Endometrial microvascular endothelial cells (primary cell): Measurements from ENCODE around the gene FAM53A. TPM values are rescaled to one million over a fixed set of nuclear protein-coding genes. Genes with fewer than 3 reads are reported as not detected.
"Not testable (repeated sequence)": the region's sequence is repeated elsewhere in the genome, so short reads cannot be mapped to it uniquely, and the experiment has no call there.

Experiments used
- in situ Hi-C: cut with HindIII; loops from 2 replicates; pipeline ENCODE4 v1.10.0; 2017; ENCODE audit warnings: low sequenced_read_pairs, low pct_unique_long_range_greater_than_20kb; ENCODE audit errors: inconsistent ontology term
- total RNA-seq: library from RNA; depleted of rRNA; stranded (reverse); fragments of >200 nt; gene quantifications from one replicate; pipeline ENCODE4 v1.2.3, GENCODE V29; 2015; ENCODE audit errors: inconsistent ontology term

Gene FAM53A
- total RNA-seq, 1 donor from 2014 or later = 1.6 TPM

DNA sequence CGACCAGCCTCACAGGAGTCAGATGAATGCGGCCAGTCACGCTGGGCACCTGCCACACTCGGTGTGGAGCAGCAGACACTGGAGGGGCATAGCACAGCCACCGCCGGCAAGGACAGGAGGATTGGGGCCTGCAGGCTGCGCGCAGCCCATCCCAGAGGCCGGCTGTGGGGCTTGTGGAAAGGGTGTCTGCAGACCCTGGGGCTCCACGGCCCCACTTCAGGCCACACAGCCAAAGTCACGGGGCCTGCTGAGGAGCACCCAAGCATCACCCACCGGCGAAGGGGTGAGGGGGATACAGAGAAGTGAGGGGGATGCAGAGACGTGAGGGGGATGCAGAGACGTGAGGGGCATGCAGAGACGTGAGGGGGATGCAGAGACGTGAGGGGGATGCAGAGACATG, 70.1 kb downstream of the FAM53A start:
- in situ Hi-C loops = no loop called here

DNA sequence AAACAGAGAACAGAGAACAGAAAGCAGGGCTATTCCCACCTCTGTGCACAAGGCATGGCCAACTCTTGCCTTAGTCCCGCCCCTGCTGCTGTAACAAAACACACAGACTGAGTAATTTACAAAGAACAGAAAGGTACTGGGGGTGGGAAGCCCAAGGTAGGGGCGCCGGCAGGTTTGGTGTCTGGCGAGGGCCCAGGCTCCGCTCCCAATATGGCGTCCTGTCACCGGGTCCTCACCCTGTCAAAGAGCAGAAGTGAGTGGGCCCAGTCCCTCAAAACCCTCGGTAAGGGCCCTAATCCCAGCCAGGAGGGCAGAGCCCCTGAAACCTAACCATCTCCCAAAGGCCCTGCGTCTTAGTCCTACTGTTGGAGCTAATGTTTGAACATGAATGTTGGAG, 71.0 kb downstream of the FAM53A start:
- in situ Hi-C loops = no loop called here

DNA sequence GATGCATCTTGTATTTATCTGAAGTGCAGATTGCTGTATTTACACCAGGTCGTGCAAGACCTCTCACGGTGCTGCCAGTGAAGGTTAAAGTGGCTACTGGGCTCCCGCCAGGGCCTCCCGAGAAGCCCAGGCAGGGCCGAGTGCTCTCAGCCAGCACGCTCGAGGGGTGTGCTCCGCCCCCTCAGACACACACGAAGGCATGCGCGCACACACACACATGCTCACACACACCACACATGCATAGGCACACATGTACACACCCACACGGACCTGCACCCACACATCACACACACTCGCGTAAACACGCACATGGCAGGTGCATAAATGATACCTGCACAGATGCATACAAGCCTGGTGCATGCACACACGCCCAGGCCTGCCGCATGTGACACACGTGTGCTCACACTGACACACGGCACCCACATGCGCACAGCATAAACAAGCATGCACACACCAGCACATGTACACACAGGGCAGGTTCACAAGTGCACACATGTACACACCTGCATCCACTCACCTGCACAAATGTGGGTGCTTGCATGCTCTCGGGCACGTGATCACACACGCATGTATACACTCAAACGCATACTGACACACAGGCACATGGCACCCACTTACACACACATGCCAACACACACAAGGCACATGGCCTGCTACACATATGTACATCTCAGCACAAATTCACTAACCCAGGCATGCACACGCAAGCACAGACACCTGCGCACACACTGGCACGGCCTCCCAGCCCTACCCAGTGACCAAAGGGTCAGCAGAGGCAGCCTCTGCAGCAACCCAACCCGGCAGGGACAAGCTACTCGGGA, 71.6 kb downstream of the FAM53A start:
- in situ Hi-C loops = no loop called here

DNA sequence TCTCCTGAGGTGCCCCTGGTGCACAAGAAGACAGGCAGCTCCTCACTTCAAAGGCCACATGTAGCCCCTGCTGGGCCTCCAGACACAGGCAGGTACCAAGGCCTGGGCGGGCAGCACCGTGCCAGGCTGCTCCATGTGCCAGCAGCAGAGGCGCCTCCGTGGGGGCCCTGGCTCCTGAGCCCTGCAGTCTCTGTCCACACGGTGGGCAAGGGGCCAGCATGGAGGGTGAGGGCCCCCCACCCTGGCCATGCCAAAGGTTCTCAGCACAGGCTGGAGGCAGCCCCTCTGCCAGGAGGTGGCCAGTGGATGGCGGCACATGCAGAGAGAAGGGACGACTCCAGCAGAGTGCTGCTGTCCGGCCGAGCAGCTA, 72.6 kb downstream of the FAM53A start:
- in situ Hi-C loops = no loop called here

DNA sequence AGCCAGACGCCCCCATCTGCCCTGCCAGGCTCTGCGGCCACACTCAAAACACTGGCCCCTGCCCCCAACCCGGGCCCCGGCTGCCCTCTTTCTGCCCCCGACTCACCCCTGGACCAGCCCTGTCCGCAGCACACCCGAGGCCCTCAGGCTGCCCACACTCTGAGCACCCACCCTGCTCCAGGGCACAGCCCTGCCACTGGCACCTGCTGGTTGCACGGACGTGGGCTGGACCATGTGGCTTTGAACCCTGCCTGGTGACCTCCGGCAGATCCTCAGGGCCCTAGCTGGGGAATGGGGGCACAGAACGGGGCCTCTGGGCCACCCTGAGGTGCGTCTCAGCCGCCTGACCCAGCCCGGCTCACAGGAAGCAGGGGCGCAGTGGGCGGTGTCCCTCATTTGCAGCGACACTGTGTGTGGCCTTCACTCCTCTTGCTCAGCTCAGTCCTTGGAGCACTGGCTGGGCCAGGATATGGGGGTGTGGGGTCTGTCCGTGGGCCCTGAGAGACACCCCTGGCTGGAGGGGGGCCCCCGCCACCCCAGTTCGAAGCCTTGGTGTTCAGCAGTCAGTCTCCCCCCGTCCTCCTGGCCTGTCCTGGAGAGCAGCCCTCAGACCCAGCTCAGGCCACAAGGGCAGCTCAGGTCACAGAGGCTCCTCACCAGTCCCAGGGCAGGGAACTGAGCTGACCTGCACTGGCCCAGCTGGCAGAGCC, 73.2 kb downstream of the FAM53A start:
- in situ Hi-C loops = no loop called here

DNA sequence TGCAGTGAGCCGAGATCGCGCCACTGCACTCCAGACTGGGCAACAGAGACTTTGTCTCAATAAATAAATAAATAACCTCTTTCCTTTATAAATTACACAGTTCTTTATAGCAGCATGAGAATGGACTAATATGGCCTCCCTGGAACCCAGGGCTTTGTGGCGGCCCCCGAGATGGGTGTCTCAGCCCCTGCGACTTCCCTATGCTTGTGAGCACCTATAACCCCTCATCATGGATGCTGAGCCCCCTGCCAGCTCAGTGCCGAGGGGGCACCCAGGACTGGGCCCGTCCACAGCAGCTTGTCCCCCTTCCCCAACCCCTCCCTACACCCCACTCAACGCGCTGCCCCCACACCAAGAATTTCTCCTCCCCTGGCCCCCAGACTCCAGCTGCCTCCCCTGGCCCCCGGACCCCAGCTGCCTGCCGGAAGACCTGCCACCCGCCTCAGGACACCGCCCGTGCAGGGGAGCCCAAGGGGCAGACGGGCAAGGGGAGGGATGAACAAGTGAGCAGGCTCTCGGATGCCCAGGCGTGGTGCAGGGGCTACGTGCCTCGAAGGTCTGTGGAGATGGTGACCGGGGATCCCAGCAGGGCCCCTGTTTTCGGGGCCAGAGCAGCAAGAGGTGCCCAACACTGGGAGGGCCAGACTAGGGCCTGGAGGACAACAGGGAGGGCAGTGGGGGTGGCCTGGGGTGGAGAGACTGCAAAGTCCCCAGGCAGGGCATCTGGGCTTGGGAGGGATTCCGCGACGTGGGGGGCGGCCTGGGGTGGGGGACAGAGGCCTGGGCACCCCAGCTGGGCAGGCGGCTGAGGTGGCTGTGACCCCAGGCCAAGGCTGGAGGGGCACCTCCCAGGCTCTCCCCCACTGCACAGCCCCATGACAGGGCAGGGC, 74.0 kb downstream of the FAM53A start:
- in situ Hi-C loops = no loop called here

DNA sequence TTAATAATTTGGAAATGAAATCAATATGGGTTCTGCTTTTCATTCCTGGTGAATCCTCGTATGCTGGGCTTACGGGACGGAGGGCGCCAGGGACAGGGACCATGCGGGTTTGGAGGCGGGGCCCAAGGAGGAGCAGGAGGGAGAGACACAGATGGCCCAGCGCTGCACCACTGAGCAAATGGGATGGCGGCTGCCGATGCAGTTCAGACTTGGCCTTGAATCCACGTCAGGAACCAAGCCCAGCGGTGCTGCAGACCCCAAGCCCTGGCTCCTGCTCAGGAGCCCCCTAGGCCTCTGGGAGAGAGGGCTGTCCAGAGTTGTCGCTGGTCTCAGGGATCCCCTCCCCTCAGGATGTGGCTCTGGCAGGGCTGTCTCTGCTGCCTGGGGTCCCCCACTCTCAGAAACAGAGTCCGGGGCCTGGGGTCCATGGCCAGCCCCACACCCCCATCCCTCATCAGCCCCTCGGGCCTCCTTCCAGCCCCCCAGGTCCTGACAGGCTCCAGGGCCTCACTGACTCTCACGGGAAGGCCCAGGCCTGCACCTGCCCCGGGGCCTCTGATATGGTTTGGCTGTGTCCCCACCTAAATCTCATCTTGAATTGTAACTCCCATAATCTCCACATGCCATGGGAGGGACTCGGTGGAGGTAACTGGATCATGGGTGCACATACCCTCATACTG, 75.2 kb downstream of the FAM53A start:
- in situ Hi-C loops = no loop called here

DNA sequence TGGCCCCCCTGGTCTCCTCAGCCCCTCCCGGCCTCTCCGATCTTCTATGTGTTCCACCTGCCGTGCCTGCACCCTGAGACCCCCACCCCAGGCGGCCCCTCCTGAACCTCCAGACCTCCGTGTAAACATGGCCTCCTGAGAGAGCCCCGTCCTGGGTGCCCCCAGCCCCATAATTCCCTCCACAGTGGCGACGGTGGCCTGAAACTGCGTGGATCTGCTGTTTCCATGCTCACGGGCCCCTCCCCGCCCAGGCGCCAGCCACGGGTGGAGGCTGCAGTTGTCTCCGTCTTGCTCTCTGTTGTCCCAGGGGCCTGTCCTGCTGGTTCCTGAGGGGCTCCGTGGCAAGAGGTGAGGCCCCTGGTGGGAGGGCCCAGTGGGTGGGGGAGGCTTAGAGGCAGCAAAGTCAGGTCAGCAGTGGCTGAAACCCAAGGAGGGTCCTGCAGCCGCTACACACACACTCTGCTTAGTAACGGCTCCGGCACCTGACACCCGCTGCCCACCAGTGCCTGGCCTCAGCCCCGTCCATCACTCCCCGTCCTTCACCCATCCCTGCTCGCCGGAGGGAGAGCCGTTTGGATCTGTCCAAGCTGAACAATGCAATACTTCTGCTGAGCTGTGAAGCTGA, 75.8 kb downstream of the FAM53A start:
- in situ Hi-C loops = no loop called here

DNA sequence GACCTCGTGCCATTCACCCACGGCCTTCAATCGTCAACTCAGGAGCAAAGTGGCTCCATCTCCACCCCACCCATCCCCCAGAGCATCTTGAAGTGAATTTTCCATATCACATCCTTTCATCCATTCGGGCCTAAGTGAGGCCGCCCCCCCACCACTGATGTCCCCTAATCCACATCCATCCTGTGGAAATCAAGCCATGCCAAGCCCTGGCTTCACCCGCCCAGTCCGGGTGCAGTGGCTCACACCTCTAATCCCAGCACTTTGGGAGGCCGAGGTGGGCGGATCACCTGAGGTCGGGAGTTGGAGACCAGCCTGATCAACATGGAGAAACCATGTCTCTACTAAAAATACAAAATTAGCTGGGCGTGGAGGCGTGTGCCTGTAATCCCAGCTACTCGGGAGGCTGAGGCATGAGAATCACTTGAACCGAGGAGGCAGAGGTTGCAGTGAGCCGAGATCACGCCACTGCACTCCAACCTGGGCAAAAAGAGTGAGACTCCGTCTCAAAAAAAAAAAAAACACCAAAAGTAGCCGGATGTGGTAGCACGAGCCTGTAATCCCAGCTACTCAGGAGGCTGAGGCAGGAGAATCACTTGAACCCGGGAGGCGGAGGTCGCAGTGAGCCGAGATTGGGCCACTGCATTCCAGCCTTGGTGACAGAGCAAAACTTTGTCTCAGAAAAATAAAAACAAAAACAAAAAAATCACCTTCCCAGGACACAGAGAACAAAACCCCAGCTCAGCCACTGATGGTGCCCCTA, 76.5 kb downstream of the FAM53A start:
- in situ Hi-C loops = not testable (repeated sequence)

DNA sequence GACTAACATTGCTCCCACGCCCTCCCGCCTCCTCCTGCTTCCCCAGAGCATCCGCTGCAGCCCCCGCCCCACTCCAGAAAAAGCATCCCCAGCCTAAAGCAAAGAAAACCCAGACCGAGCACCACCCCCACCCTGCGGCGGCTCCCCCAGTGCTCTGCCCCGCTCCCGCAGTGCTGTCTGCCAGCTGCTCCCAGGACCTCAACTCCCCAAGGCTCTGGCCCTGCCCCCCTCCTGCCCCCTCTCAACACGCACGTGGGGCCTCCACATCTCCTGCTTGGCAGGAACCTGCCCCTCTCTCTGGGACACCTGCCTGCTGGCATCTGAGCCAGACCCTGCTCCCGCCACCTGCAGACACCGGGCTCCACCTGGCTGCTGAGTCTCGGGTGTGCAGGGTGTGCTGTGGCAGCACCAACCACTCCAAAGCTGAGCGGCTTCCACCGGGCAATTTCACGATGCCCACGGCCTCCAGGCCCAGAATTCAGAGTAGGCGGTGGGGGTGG, 79.4 kb downstream of the FAM53A start:
- in situ Hi-C loops = no loop called here

DNA sequence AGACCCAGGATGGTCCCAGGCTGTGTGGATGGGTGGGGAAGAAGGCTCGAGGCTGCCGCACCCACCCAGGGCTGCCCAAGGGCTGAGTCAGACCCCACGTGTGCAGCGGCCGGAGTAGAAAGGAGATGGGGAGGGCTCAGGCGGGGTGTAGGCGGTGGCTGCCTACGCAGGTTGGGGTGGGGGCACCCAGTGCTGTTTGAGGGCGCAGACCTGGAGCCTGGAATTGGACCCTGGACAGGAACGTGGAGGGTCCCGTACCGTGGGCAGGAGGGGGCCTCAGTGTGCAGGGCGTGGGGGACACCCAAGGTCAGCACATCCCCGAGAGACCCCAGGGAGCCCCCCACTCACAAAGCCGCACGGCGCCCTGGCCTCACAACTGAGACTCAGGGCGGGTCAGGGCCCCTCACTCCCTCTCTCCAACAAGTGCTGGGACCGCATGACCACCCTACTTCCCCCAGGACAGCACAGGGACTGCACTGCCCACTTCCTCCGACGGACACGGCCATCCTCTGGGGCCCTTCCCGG, 79.9 kb downstream of the FAM53A start:
- in situ Hi-C loops = no loop called here

DNA sequence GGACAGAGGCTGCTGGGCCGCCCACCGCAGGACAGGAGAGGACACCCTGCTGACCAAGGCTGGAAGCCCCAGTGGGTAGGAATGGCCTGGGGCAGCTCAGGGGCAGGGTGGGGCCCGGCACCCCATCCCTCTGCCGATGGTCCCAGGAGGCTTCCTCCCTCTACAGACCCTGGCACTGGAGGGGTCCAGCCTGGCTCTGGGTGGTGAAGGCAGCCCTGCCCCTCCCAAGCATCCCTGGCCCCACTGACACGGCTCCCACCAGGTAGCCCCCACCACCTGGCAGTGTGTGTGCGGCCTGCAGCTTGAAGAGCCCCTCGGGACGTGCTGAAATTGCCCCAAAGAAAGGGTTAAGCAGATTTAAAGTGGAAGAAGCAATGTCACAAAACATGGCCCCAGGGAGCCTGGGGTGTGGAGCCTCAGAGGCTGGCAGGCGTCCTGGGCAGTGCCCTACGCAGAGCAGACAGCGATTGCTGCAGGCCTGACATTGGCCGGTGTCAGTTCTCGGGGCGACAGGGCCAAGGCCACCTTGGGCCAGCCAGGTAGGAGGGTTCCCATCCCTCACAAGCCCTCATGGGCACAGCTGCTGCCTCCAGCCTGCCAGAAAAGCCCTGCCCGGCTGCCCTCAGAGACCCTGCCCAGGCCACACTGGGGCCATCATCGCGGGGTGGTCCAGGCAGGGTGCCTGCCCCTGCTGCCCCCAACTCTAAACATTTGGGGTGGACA, 80.5 kb downstream of the FAM53A start:
- in situ Hi-C loops = no loop called here

DNA sequence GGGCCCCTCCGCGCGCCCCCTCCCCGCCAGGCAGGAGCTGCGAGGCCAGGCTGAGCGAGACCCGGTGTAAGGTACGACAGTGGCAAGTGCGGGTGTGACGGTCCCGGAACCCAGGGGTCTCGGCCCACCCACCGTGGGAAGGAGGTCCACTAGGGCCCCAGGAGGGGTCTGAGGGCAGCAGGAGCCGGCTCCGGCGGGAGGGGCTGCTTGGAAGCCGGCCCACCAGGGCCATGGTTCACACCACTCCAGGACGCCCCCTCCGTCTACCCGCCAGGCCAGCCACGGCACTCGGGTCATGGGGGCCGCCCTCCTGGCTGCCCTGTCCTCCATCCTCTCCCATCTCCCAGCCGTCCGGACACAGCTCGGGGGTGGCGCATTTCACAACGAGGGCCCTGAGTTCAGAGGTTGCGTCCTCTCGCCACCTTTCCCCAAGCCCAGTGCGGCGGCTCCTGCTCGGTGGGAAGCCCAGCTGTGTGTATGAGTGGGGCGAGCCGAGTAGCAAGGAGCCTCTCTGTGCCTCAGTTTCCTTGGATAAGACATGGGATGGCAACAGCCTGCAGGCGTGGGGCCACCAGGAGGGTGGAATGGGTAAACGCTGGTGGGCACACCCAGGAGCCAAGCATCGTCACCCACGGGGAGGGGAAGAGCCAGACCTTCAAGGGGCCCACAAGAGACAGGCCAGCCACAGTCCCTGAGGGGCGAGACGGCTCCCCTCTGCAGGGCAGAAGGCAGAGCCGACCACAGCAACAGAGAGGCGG, 81.3 kb downstream of the FAM53A start:
- in situ Hi-C loops = no loop called here

DNA sequence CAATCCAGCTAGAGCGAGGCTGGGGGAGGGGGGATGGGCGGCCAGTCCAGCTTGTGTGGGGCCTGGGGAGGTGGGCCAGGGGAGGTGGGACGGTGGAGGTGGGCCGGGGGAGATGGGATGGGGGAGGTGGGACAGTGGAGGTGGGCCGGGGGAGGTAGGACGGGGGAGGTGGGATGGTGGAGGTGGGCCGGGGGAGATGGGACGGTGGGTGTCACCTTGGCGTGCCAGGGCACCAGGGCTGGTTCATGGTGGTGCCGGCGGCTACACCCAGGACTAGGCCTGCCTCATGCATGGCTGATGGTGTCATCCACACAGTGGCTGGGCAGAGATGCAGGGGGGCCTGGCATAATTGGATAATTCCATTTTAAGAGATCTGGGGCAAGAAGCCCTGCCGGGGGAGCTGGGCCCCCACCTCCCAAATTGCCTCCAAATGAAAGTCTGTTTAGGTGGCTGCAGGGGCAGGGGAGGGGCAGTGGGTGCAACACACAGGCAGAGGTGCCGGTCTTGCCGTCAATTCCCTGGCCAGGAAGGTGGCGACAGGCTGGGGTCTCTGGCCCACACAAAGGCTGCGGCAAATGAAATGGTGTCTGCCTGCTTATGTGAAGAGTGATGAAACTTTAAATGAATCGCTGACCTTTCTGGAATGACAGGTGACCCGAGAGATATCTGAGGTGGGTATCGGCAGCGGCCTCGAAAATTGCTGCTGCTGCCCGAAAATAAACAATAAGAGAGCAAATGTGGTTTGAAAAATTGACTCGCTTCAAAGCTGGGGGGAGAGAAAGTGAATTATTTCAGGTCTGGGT, 82.1 kb downstream of the FAM53A start:
- in situ Hi-C loops = no loop called here

DNA sequence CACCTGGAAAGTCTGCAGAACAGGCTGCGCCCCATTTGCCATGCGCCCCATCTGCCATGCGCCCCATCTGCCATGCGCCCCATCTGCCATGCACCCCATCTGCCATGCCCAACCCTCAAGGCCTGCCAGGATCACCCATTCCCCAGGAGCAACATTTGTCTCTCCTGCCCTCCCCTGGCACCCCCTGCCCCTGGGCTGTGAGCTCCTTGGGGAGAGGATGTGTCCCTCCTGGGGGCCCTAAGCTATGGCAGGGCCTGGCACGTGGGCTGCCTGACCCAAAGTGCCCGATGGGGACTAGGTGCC, 82.6 kb downstream of the FAM53A start:
- in situ Hi-C loops = no loop called here
